SK-N-SH (cell line): Measurements from ENCODE around the gene TRAF3IP1. TPM values are rescaled to one million over a fixed set of nuclear protein-coding genes. Genes with fewer than 3 reads are reported as not detected.

Source experiments
- CTCF ChIA-PET: fragments of 300-600, 350-600 bp; formaldehyde crosslinking; extraction: SDS; loops from one replicate; lab custom pipeline; 2021; lab: Yijun Ruan, JAX
- POLR2A ChIA-PET: fragments of 350-600 bp; sonication (Branson Sonifier 250); formaldehyde crosslinking; extraction: SDS; loops from one replicate; lab custom pipeline; 2020; ENCODE audit warnings: antibody characterized with exemption, inconsistent platforms; lab: Yijun Ruan, JAX
- DNase-seq: peaks from one replicate; pipeline ENCODE4 v3.0.0; 2012
- H2AFZ ChIP-seq: fragments of 200-600 bp; sonication (generic); 2 replicates; pipeline ENCODE4 v1.8.1; 2016; ENCODE audit warnings: antibody characterized with exemption, mild to moderate bottlenecking, low read depth
- H3F3A ChIP-seq: fragments of 200-600 bp; sonication (generic); replicated peaks from 2 replicates; pipeline ENCODE3; 2016; ENCODE audit warnings: antibody characterized with exemption, mild to moderate bottlenecking; ENCODE audit not compliant: insufficient read depth
- H3K27ac ChIP-seq, 2 experiments: fragments of 200-500 bp in 1 of 2; fragments of 200-600 bp in 1 of 2; sonication (Bioruptor generic) in 1 of 2; sonication (generic), shearing (Covaris generic) in 1 of 2; 2 replicates each; pipeline versions ENCODE4 v1.5.1 to v1.6.1; 2014 to 2016; ENCODE audit warnings: low read depth in 2 of 2, inconsistent platforms in 1 of 2, low read length in 1 of 2, mild to moderate bottlenecking in 1 of 2, mixed read lengths in 1 of 2
- H3K27me3 ChIP-seq: fragments of 200-600 bp; sonication (generic), shearing (Covaris generic); 2 replicates; pipeline ENCODE4 v1.6.1; 2016; ENCODE audit warnings: mixed run types; ENCODE audit not compliant: insufficient read depth
- H3K36me3 ChIP-seq, 2 experiments: fragments of 200-500 bp in 1 of 2; fragments of 200-600 bp in 1 of 2; sonication (Bioruptor generic) in 1 of 2; sonication (generic) in 1 of 2; replicated peaks in 1 of 2; 2 replicates each; pipeline versions ENCODE3 to v1.5.1; 2014 to 2016; ENCODE audit warnings: low read length in 1 of 2, mild to moderate bottlenecking in 1 of 2; ENCODE audit not compliant: insufficient read depth in 2 of 2, control insufficient read depth in 1 of 2
- H3K4me1 ChIP-seq, 2 experiments: fragments of 200-500 bp in 1 of 2; fragments of 200-600 bp in 1 of 2; sonication (Bioruptor generic) in 1 of 2; sonication (generic), shearing (Covaris generic) in 1 of 2; 2 replicates each; pipeline versions ENCODE4 v1.5.1 to v1.6.1; 2014 to 2016; ENCODE audit warnings: low read depth in 1 of 2, low read length in 1 of 2, mixed run types in 1 of 2; ENCODE audit not compliant: insufficient read depth in 2 of 2, control insufficient read depth in 1 of 2
- H3K4me2 ChIP-seq: fragments of 200-600 bp; sonication (generic), shearing (Covaris generic); 2 replicates; pipeline ENCODE4 v1.6.1; 2017; ENCODE audit warnings: mixed run types
- H3K4me3 ChIP-seq, 2 experiments: fragments of 200-500 bp in 1 of 2; fragments of 200-600 bp in 1 of 2; sonication (Bioruptor generic) in 1 of 2; sonication (generic), shearing (Covaris generic) in 1 of 2; 2 replicates each; pipeline versions ENCODE4 v1.5.1 to v1.8.1; 2014 to 2016; ENCODE audit warnings: low read depth in 2 of 2, inconsistent platforms in 1 of 2, low read length in 1 of 2, mild to moderate bottlenecking in 1 of 2, mixed read lengths in 1 of 2, moderate library complexity in 1 of 2
- H3K79me2 ChIP-seq: fragments of 200-600 bp; sonication (generic); 2 replicates; pipeline ENCODE4 v1.8.1; 2017; ENCODE audit warnings: mild to moderate bottlenecking; ENCODE audit not compliant: insufficient read depth
- H3K9ac ChIP-seq: fragments of 200-600 bp; sonication (generic); 2 replicates; pipeline ENCODE4 v1.6.1; 2017; ENCODE audit warnings: mixed run types
- H3K9me2 ChIP-seq: fragments of 200-600 bp; sonication (generic); 2 replicates; pipeline ENCODE4 v1.6.1; 2017; ENCODE audit warnings: mixed run types
- H3K9me3 ChIP-seq: fragments of 200-600 bp; sonication (generic); 2 replicates; pipeline ENCODE4 v1.6.1; 2017; ENCODE audit warnings: mixed run types, mild to moderate bottlenecking, moderate library complexity
- H4K20me1 ChIP-seq: fragments of 200-600 bp; sonication (generic); 2 replicates; pipeline ENCODE4 v1.6.1; 2017; ENCODE audit warnings: mild to moderate bottlenecking, mixed run types; ENCODE audit not compliant: insufficient read depth
- CTCF ChIP-seq: fragments of 200-600 bp; sonication (generic); IDR thresholded peaks from 2 replicates; pipeline ENCODE4 v1.6.1; 2017; ENCODE audit warnings: antibody characterized with exemption, mild to moderate bottlenecking, moderate library complexity
- EZH2phosphoT487 ChIP-seq: fragments of 200-600 bp; sonication (generic); IDR thresholded peaks from 2 replicates; pipeline ENCODE4 v1.6.1; 2017; ENCODE audit warnings: low read depth, mixed run types, mild to moderate bottlenecking, antibody characterized with exemption, moderate library complexity, borderline replicate concordance
- FOXJ3 ChIP-seq: sonication (generic); formaldehyde crosslinking; IDR thresholded peaks from 2 replicates; pipeline ENCODE4 v1.5.1; 2020; ENCODE audit warnings: mild to moderate bottlenecking, missing genetic modification reagents
- GATA2 ChIP-seq: sonication (generic); formaldehyde crosslinking; IDR thresholded peaks from 2 replicates; pipeline ENCODE4 v1.5.0; 2020; ENCODE audit warnings: mild to moderate bottlenecking, missing genetic modification reagents
- JUND ChIP-seq: IDR thresholded peaks from 2 replicates; pipeline ENCODE4 v1.4.0; 2012
- NRF1 ChIP-seq: IDR thresholded peaks from 2 replicates; pipeline ENCODE4 v1.6.1; 2012; ENCODE audit warnings: low read depth, mild to moderate bottlenecking, low read length
- RAD21 ChIP-seq: IDR thresholded peaks from 2 replicates; pipeline ENCODE4 v1.6.1; 2012; ENCODE audit warnings: mild to moderate bottlenecking, low read length
- RCOR1 ChIP-seq: fragments of 150-350 bp; IDR thresholded peaks from 2 replicates; pipeline ENCODE4 v1.6.1; 2017; ENCODE audit warnings: antibody characterized with exemption, low read length
- SMC3 ChIP-seq: IDR thresholded peaks from 2 replicates; pipeline ENCODE4 v1.6.1; 2012; ENCODE audit warnings: low read depth, low read length, improper control_type of control experiment
- USF1 ChIP-seq: IDR thresholded peaks from 2 replicates; pipeline ENCODE4 v1.4.0; 2012; ENCODE audit warnings: low read depth, borderline replicate concordance
- ZBTB33 ChIP-seq: IDR thresholded peaks from 2 replicates; pipeline ENCODE4 v1.4.0; 2012; ENCODE audit warnings: low read depth, borderline replicate concordance
- WGBS: methylation state at CpG from one replicate; pipeline ENCODE4 v1.1.6; 2017; ENCODE audit warnings: low lambda C conversion rate; 5-methylcytosine and 5-hydroxymethylcytosine counted together
- polyA plus RNA-seq, 3 experiments: library from polyadenylated mRNA; depleted of rRNA; stranded (reverse); fragments of >200 nt; gene quantifications; 2 replicates each; pipeline ENCODE4 v1.2.3, GENCODE V29; 2012

TRAF3IP1 gene
- polyA plus RNA-seq, 1 of the 3 experiments (the other 2 are of a cell fraction) = 15.0 TPM

- no peak overlapping the region for H2AFZ ChIP-seq
- H3K4me1 ChIP-seq = peaks cover 1 to 29% of the 10 kb centered on the region in 2 experiments; a peak in 3 of 4 replicates
- peak overlapping the region in 1 of 2 experiments; percentile 99; a peak in 2 of 4 replicates for H3K27ac ChIP-seq
- no peak for TF ChIP-seq FOXJ3 (CRISPR knock-in tag)
- TF ChIP-seq SMC3 = no peak
- no peak for TF ChIP-seq CTCF
- no peak for TF ChIP-seq GATA2 (CRISPR knock-in tag)
- no peak for TF ChIP-seq USF1
- TF ChIP-seq EZH2phosphoT487 = no peak
- no peak for TF ChIP-seq NRF1
- TF ChIP-seq RAD21 = no peak
- TF ChIP-seq JUND = no peak
- no peak for TF ChIP-seq RCOR1
- TF ChIP-seq ZBTB33 = no peak
- no peaks in the 10 kb centered on the region for H3K27me3 ChIP-seq
- 96% methylated on average over 13 of the region's 14 CpGs for WGBS
- no peaks in the 10 kb centered on the region for H4K20me1 ChIP-seq
- peaks cover 7% of the 10 kb centered on the region; the same call in 1 of the 2 replicates for H3K9me3 ChIP-seq
- no peaks in the 10 kb centered on the region for H3K9me2 ChIP-seq
- peaks cover 32% of the 10 kb centered on the region for H3F3A ChIP-seq
- H3K79me2 ChIP-seq = peaks cover 91% of the 10 kb centered on the region
- peak overlapping the region; percentile 83 for H3K9ac ChIP-seq
- ChIA-PET POLR2A (no interaction called here), CTCF (no interaction called here)
- H3K4me3 ChIP-seq = no peak overlapping the region
- peak overlapping the region; percentile 73 for H3K4me2 ChIP-seq
- no peak for DNase-seq
- peaks cover 43 to 75% of the 10 kb centered on the region in 2 experiments for H3K36me3 ChIP-seq
Measured at GRCh38 chr2:238433300-238433915, 113.1 kb downstream of the TRAF3IP1 start.
